Progenitor cell of endocrine pancreas (in vitro differentiated cells): ENCODE data around the gene HTR2A. TPM values are rescaled to one million over a fixed set of nuclear protein-coding genes. Genes with fewer than 3 reads are reported as not detected.
A peak's percentile ranks its signal among the peaks of the same experiment; 100 is the strongest.

Experiments
- DNase-seq: peaks from one replicate; pipeline ENCODE4 v3.0.0; 2021; ENCODE audit warnings: low spot score; ENCODE audit not compliant: unreplicated experiment
- H3K27ac Mint-ChIP-seq: 2 replicates; pipeline ENCODE4 v1.8.0; 2021; ENCODE audit warnings: mild to moderate bottlenecking, moderate library complexity, mixed read lengths
- H3K27me3 Mint-ChIP-seq: 2 replicates; pipeline ENCODE4 v1.8.0; 2021; ENCODE audit warnings: mixed read lengths
- H3K36me3 Mint-ChIP-seq: 2 replicates; pipeline ENCODE4 v1.8.0; 2022; ENCODE audit warnings: mixed read lengths; ENCODE audit not compliant: insufficient read depth
- H3K4me1 Mint-ChIP-seq: 2 replicates; pipeline ENCODE4 v1.8.0; 2021; ENCODE audit warnings: low read depth, mixed read lengths
- H3K4me3 Mint-ChIP-seq: 2 replicates; pipeline ENCODE4 v1.8.0; 2021; ENCODE audit warnings: low read depth, mild to moderate bottlenecking, moderate library complexity, mixed read lengths
- H3K9me3 Mint-ChIP-seq: 2 replicates; pipeline ENCODE4 v1.8.0; 2021; ENCODE audit warnings: low read depth, mixed read lengths
- CTCF ChIP-seq: fragments of 200-600 bp; sonication (generic); IDR thresholded peaks from one replicate; pipeline ENCODE4 v1.5.0; 2021; ENCODE audit warnings: antibody characterized with exemption, mild to moderate bottlenecking; ENCODE audit not compliant: unreplicated experiment
- total RNA-seq: library from RNA; stranded (reverse); gene quantifications from 2 replicates; pipeline ENCODE4 v1.2.1, GENCODE V29; 2021

Gene HTR2A
- total RNA-seq, 1 donor from 2014 or later = not detected

DNA sequence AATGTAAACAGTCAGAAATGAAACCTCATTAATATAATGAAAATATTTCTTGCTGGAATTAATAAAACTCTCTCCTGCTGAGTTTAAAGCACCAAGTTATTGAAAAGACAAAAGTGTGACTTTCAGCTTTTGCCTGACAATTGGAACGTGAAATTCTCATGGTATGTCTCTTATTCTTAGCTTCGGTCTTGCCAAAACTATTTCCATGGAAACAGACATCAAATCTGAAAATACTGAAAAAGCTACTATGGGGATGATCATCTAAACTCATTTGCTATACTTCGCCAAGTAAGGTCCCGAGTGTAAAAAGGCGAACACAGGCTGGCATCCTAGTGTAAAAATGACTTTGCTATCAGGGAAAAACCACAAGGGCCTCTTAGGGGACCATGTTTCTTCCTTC lies 22.8 kb downstream of the HTR2A start:
- TF ChIP-seq CTCF = no peak

DNA sequence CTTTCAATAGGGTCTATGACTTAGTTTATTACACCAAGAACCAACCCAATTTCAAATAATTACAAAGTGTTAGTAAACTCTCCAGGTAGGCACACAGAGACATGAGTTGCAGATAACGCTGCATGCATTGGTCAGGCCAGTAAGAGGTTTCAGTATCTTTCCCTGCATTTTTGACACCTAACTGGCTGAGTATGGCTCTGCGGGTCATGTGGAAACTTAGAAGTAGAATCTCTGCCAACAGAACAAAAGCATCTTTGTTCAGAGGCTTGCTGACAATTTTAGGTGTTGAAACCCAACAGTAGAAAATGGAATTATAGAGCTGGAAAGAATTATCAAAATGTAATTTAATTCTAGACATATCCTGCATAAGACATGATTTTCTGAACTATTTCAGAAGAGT lies 25.3 kb downstream of the HTR2A start:
- Mint-ChIP-seq H3K27ac (no peak overlapping the region), H3K4me3 (no peak overlapping the region), H3K4me1 (no peaks in the 10 kb centered on the region), H3K36me3 (no peaks in the 10 kb centered on the region), H3K27me3 (peaks cover 8% of the 10 kb centered on the region), H3K9me3 (no peaks in the 10 kb centered on the region)
- TF ChIP-seq CTCF = no peak
- no peak for DNase-seq

More for the DNA sequence above, 22.8 kb downstream of the HTR2A start:
- H3K4me1 Mint-ChIP-seq = no peaks in the 10 kb centered on the region
- no peaks in the 10 kb centered on the region for H3K36me3 Mint-ChIP-seq
- H3K9me3 Mint-ChIP-seq = no peaks in the 10 kb centered on the region
- peaks cover 23% of the 10 kb centered on the region for H3K27me3 Mint-ChIP-seq
- H3K27ac Mint-ChIP-seq = no peak overlapping the region
- H3K4me3 Mint-ChIP-seq = no peak overlapping the region
- DNase-seq = no peak

- DNase-seq = no peak
- Mint-ChIP-seq H3K4me1 (peaks cover 7% of the 10 kb centered on the region), H3K36me3 (no peaks in the 10 kb centered on the region), H3K27me3 (peaks cover 6% of the 10 kb centered on the region), H3K27ac (no peak overlapping the region), H3K4me3 (no peak overlapping the region), H3K9me3 (no peaks in the 10 kb centered on the region)
- no peak for TF ChIP-seq CTCF
These were observed 28.8 kb downstream of the HTR2A start for GRCh38 chr13:46868091-46868490.

- Mint-ChIP-seq H3K36me3 (no peaks in the 10 kb centered on the region), H3K9me3 (no peaks in the 10 kb centered on the region), H3K4me1 (peaks cover 7% of the 10 kb centered on the region), H3K4me3 (no peak overlapping the region), H3K27ac (no peak overlapping the region), H3K27me3 (peaks cover 2% of the 10 kb centered on the region)
- peak; percentile 13 for DNase-seq
- TF ChIP-seq CTCF = no peak
These were observed 30.7 kb downstream of the HTR2A start for GRCh38 chr13:46866150-46866549.

DNA sequence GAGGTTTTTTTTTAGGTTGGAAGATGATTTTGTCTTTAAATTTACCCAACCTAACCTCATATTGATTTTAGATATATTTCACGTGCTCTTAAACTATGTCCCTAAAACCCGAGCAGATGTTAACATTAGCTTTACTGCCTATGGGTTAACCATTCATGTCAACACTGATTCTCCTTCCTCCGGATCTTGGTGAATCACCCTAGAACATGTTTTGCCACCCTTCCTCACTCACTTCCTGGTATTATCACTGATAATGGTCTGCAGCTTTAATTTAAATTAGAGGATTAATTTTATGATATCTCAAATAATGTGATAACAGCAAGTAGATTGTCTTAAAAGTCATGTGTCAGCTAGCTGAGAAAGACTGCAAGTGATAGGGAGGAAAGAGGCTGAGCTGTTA lies 31.9 kb downstream of the HTR2A start:
- Mint-ChIP-seq H3K27ac (no peak overlapping the region), H3K4me3 (no peak overlapping the region), H3K36me3 (no peaks in the 10 kb centered on the region), H3K9me3 (no peaks in the 10 kb centered on the region), H3K27me3 (peaks cover 6% of the 10 kb centered on the region), H3K4me1 (peaks cover 7% of the 10 kb centered on the region)
- DNase-seq = no peak
- TF ChIP-seq CTCF = no peak

DNA sequence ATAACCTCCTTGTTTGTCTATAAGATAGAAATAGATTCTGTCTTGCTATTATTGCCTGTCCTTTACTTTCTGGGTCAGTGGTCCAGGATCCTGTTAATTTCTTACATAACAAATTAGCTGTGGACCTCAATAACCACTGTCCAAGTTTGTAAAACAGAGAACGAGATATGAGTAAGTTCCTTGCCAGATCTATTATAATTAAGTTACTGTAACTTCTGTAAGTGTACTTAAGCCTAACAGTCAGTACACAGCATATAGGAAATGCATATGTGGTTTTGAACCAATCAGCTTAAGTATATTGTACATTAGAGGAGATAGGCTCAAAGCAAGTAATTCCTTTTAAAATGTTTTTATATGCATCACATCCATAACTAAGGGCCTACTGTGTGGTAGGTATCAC lies 34.9 kb downstream of the HTR2A start:
- DNase-seq = no peak
- peaks cover 7% of the 10 kb centered on the region for H3K4me1 Mint-ChIP-seq
- no peak overlapping the region for H3K27ac Mint-ChIP-seq
- H3K4me3 Mint-ChIP-seq = no peak overlapping the region
- no peaks in the 10 kb centered on the region for H3K36me3 Mint-ChIP-seq
- H3K9me3 Mint-ChIP-seq = no peaks in the 10 kb centered on the region
- no peak for TF ChIP-seq CTCF
- H3K27me3 Mint-ChIP-seq = peaks cover 20% of the 10 kb centered on the region
